Measurements from ENCODE around the gene ACSS2.

GRCh38 chr20:34970846-34971560, 94.6 kb downstream of the ACSS2 start:
- TF ChIP-seq POLR2A (IDR thresholded peaks at IDR 0.05; ENCODE audit: low read length) (no peak), GATA1 (IDR thresholded peaks at IDR 0.05; ENCODE audit: low read depth, low read length) (no peak)

Measured in erythroblast (primary cell).